WTC11 (cell line): ENCODE measurements around the gene ARFIP1. TPM values are rescaled to one million over a fixed set of nuclear protein-coding genes. Genes with fewer than 3 reads are reported as not detected.
A peak's percentile ranks its signal among the peaks of the same experiment; 100 is the strongest.

ENCODE experiments used
- AFF4 ChIP-seq: sonication (generic); formaldehyde crosslinking; IDR thresholded peaks from 2 replicates; pipeline ENCODE4 v1.8.1; 2023; ENCODE audit warnings: mild to moderate bottlenecking, missing genetic modification reagents, borderline replicate concordance
- AR ChIP-seq: fragments of 250-450 bp; sonication (Bioruptor Pico); IDR thresholded peaks from 2 replicates; pipeline ENCODE4 v1.9.0; 2021; ENCODE audit warnings: mild to moderate bottlenecking
- ATF2 ChIP-seq: sonication (generic); formaldehyde crosslinking; IDR thresholded peaks from 2 replicates; pipeline ENCODE4 v1.8.1; 2022; ENCODE audit warnings: low read depth, missing genetic modification reagents, borderline replicate concordance
- CBFB ChIP-seq: sonication (generic); formaldehyde crosslinking; IDR thresholded peaks from 2 replicates; pipeline ENCODE4 v1.8.1; 2022; ENCODE audit warnings: mild to moderate bottlenecking, low read depth, missing genetic modification reagents
- CTCF ChIP-seq: fragments of 200-600 bp; IDR thresholded peaks from 2 replicates; pipeline ENCODE4 v1.8.0; 2022; ENCODE audit warnings: antibody characterized with exemption
- ERG ChIP-seq: fragments of 250-450 bp; sonication (Bioruptor Pico); IDR thresholded peaks from 2 replicates; pipeline ENCODE4 v1.8.0; 2021; ENCODE audit warnings: mild to moderate bottlenecking
- FOXK1 ChIP-seq: sonication (generic); formaldehyde crosslinking; IDR thresholded peaks from 2 replicates; pipeline ENCODE4 v1.8.0; 2022; ENCODE audit warnings: mild to moderate bottlenecking, moderate library complexity, missing genetic modification reagents
- GABPB1 ChIP-seq: sonication (generic); formaldehyde crosslinking; IDR thresholded peaks from 2 replicates; pipeline ENCODE4 v1.8.1; 2023; ENCODE audit warnings: mild to moderate bottlenecking, missing genetic modification reagents
- HMGA2 ChIP-seq: fragments of 250-450 bp; sonication (Bioruptor Pico); IDR thresholded peaks from 2 replicates; pipeline ENCODE4 v1.4.0; 2021; ENCODE audit warnings: mild to moderate bottlenecking, moderate library complexity
- HMGXB4 ChIP-seq: sonication (generic); formaldehyde crosslinking; IDR thresholded peaks from 2 replicates; pipeline ENCODE4 v1.8.1; 2023; ENCODE audit warnings: mild to moderate bottlenecking, moderate library complexity, missing genetic modification reagents
- MXD4 ChIP-seq: fragments of 250-450 bp; sonication (Bioruptor Pico); IDR thresholded peaks from 2 replicates; pipeline ENCODE4 v1.8.0; 2021; ENCODE audit warnings: mild to moderate bottlenecking, moderate library complexity, borderline replicate concordance
- MYBL2 ChIP-seq: sonication (generic); formaldehyde crosslinking; IDR thresholded peaks from 2 replicates; pipeline ENCODE4 v1.8.1; 2023; ENCODE audit warnings: mild to moderate bottlenecking, moderate library complexity, missing genetic modification reagents
- NFE2L1 ChIP-seq: sonication (generic); formaldehyde crosslinking; IDR thresholded peaks from 2 replicates; pipeline ENCODE4 v1.8.1; 2023; ENCODE audit warnings: missing genetic modification reagents
- NR2C2 ChIP-seq: sonication (generic); formaldehyde crosslinking; IDR thresholded peaks from 2 replicates; pipeline ENCODE4 v1.8.0; 2022; ENCODE audit warnings: mild to moderate bottlenecking, missing genetic modification reagents
- NR3C1 ChIP-seq: sonication (generic); formaldehyde crosslinking; conservative IDR thresholded peaks from 2 replicates; pipeline ENCODE4 v1.8.1; 2023; ENCODE audit warnings: low read depth, mild to moderate bottlenecking, missing genetic modification reagents
- OVOL2 ChIP-seq: fragments of 250-450 bp; sonication (Bioruptor Pico); IDR thresholded peaks from 2 replicates; pipeline ENCODE4 v1.9.0; 2021; ENCODE audit warnings: mild to moderate bottlenecking, borderline replicate concordance
- SMAD3 ChIP-seq: sonication (generic); formaldehyde crosslinking; IDR thresholded peaks from 2 replicates; pipeline ENCODE4 v1.8.0; 2022; ENCODE audit warnings: missing genetic modification reagents, mild to moderate bottlenecking, borderline replicate concordance
- SOX15 ChIP-seq: fragments of 250-450 bp; sonication (Bioruptor Pico); IDR thresholded peaks from 2 replicates; pipeline ENCODE4 v1.9.0; 2021; ENCODE audit warnings: mild to moderate bottlenecking
- TCF7 ChIP-seq: sonication (generic); formaldehyde crosslinking; IDR thresholded peaks from 2 replicates; pipeline ENCODE4 v1.8.0; 2022; ENCODE audit warnings: mild to moderate bottlenecking, low read depth, missing genetic modification reagents, moderate library complexity
- TEAD1 ChIP-seq: sonication (generic); formaldehyde crosslinking; IDR thresholded peaks from 2 replicates; pipeline ENCODE4 v1.8.0; 2022; ENCODE audit warnings: mild to moderate bottlenecking, missing genetic modification reagents
- TP53 ChIP-seq: sonication (generic); formaldehyde crosslinking; IDR thresholded peaks from 2 replicates; pipeline ENCODE4 v1.8.1; 2023; ENCODE audit warnings: mild to moderate bottlenecking, missing genetic modification reagents
- ZNF219 ChIP-seq: sonication (generic); formaldehyde crosslinking; IDR thresholded peaks from 2 replicates; pipeline ENCODE4 v1.8.0; 2023; ENCODE audit warnings: missing genetic modification reagents, mild to moderate bottlenecking, borderline replicate concordance
- ZNF317 ChIP-seq: sonication (generic); formaldehyde crosslinking; IDR thresholded peaks from 2 replicates; pipeline ENCODE4 v1.8.1; 2023; ENCODE audit warnings: low read depth, mild to moderate bottlenecking, moderate library complexity, missing genetic modification reagents, borderline replicate concordance
- ZNF396 ChIP-seq: fragments of 250-450 bp; sonication (Bioruptor Pico); IDR thresholded peaks from 2 replicates; pipeline ENCODE4 v1.8.0; 2021; ENCODE audit warnings: mild to moderate bottlenecking, moderate library complexity, borderline replicate concordance
- ZNF423 ChIP-seq: fragments of 250-450 bp; sonication (Bioruptor Pico); IDR thresholded peaks from 2 replicates; pipeline ENCODE4 v2.1.2; 2022; ENCODE audit warnings: mild to moderate bottlenecking, moderate library complexity
- ZNF671 ChIP-seq: fragments of 250-450 bp; sonication (Bioruptor Pico); IDR thresholded peaks from 2 replicates; pipeline ENCODE4 v1.8.0; 2021; ENCODE audit warnings: mild to moderate bottlenecking
- total RNA-seq: library from RNA; stranded (reverse); gene quantifications from 3 replicates; pipeline ENCODE4 v1.2.3, GENCODE V29; 2021

ARFIP1 gene
- total RNA-seq, 1 experiment from 2014 or later: 35.3 TPM

- no peak for TF ChIP-seq MXD4
- TF ChIP-seq ERG (CRISPR knock-in tag): no peak
- TF ChIP-seq TCF7: no peak
- no peak for TF ChIP-seq NFE2L1 (CRISPR knock-in tag)
- no peak for TF ChIP-seq OVOL2
- peak; percentile 55; the same call in 1 of the 2 replicates for TF ChIP-seq AFF4 (CRISPR knock-in tag)
- TF ChIP-seq TP53: no peak
- peak; percentile 89; the same call in 1 of the 2 replicates for TF ChIP-seq CBFB (CRISPR knock-in tag)
- TF ChIP-seq AR (CRISPR knock-in tag): no peak
- no peak for TF ChIP-seq CTCF
- 0 out of 2 replicates have a peak, but pooled peaks have one; percentile 63 for TF ChIP-seq ZNF396
- no peak for TF ChIP-seq ZNF219
- TF ChIP-seq MYBL2 (CRISPR knock-in tag): 0 out of 2 replicates have a peak, but pooled peaks have one; percentile 38
- no peak for TF ChIP-seq TEAD1
- TF ChIP-seq HMGA2 (CRISPR knock-in tag): no peak
- TF ChIP-seq SMAD3 (CRISPR knock-in tag): no peak
- TF ChIP-seq ZNF317 (CRISPR knock-in tag): no peak
- peak; percentile 62 for TF ChIP-seq FOXK1 (CRISPR knock-in tag)
- no peak for TF ChIP-seq ZNF423
- TF ChIP-seq NR2C2: no peak
- no peak for TF ChIP-seq NR3C1 (CRISPR knock-in tag)
- peak; percentile 76 for TF ChIP-seq HMGXB4
- no peak for TF ChIP-seq ATF2
- TF ChIP-seq ZNF671 (CRISPR knock-in tag): no peak
- no peak for TF ChIP-seq SOX15 (CRISPR knock-in tag)
- peak; percentile 62 for TF ChIP-seq GABPB1 (CRISPR knock-in tag)
These were observed at the start of gene ARFIP1, which contains the start of gene TIGD4 (continued) for GRCh38 chr4:152779513-152780266.
